Upper lobe of right lung (tissue), 1 donor: ENCODE results near the gene B3GNT2. TPM values are rescaled to one million over a fixed set of nuclear protein-coding genes. Genes with fewer than 3 reads are reported as not detected.
"Not testable (repeated sequence)": the region's sequence is repeated elsewhere in the genome, so short reads cannot be mapped to it uniquely, and the experiment has no call there.

Source experiments
- ATAC-seq: fragments of 200-7000 bp; cut with Tn5 transposase; one replicate; pipeline ENCODE4 v1.9.1; 2020; ENCODE audit warnings: mild to moderate bottlenecking, moderate library complexity
- DNase-seq: peaks from one replicate; pipeline ENCODE4 v3.0.0-alpha.2; 2020
- H3K27ac ChIP-seq: fragments of 200-600 bp; one replicate; pipeline ENCODE4 v1.8.0; 2022
- H3K27me3 ChIP-seq: fragments of 200-600 bp; one replicate; pipeline ENCODE4 v1.8.0; 2022; ENCODE audit warnings: mild to moderate bottlenecking
- H3K36me3 ChIP-seq: fragments of 200-600 bp; one replicate; pipeline ENCODE4 v1.8.0; 2022
- H3K4me1 ChIP-seq: fragments of 200-600 bp; one replicate; pipeline ENCODE4 v1.8.0; 2022
- H3K4me3 ChIP-seq: fragments of 200-600 bp; one replicate; pipeline ENCODE4 v1.8.0; 2022; ENCODE audit warnings: mild to moderate bottlenecking
- H3K9me3 ChIP-seq: fragments of 200-600 bp; one replicate; pipeline ENCODE4 v1.8.0; 2022
- intact Hi-C: fragments of 100-400 bp; cut with DNase I; formaldehyde crosslinking; loops from one replicate; pipeline ENCODE4 v1.11.0; 2022
- microRNA-seq: library from miRNA; unstranded; fragments of <30 nt; microRNA quantifications from one replicate; pipeline ENCODE4 v1.2.0, GENCODE V29; 2020; ENCODE audit warnings: borderline microRNAs expressed
- total RNA-seq: library from RNA; stranded (reverse); fragmentation: NEBNext Ultra II Directional; extraction: Animal tissue kit (Norgen Biotek cat#: 25700); gene quantifications from one replicate; pipeline ENCODE4 v1.2.1, GENCODE V29; 2021
- TF ChIP-seq, protein P1 (sequence below): fragments of 200-600 bp; IDR thresholded peaks from one replicate; pipeline ENCODE4 v1.8.0; 2022; ENCODE audit warnings: antibody characterized with exemption
- donor health status: DM: no; HTN: yes; CAD: no; lungs with severe emphysema.

B3GNT2 gene
- total RNA-seq, 1 donor from 2014 or later = 38.6 TPM

- Histone ChIP-seq H3K4me1 (peaks cover 5% of the 10 kb centered on the region), H3K4me3 (no peak overlapping the region), H3K27me3 (no peaks in the 10 kb centered on the region), H3K9me3 (no peaks in the 10 kb centered on the region), H3K27ac (no peak overlapping the region), H3K36me3 (no peaks in the 10 kb centered on the region)
- TF ChIP-seq, protein P1, sequence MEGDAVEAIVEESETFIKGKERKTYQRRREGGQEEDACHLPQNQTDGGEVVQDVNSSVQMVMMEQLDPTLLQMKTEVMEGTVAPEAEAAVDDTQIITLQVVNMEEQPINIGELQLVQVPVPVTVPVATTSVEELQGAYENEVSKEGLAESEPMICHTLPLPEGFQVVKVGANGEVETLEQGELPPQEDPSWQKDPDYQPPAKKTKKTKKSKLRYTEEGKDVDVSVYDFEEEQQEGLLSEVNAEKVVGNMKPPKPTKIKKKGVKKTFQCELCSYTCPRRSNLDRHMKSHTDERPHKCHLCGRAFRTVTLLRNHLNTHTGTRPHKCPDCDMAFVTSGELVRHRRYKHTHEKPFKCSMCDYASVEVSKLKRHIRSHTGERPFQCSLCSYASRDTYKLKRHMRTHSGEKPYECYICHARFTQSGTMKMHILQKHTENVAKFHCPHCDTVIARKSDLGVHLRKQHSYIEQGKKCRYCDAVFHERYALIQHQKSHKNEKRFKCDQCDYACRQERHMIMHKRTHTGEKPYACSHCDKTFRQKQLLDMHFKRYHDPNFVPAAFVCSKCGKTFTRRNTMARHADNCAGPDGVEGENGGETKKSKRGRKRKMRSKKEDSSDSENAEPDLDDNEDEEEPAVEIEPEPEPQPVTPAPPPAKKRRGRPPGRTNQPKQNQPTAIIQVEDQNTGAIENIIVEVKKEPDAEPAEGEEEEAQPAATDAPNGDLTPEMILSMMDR = no peak
- DNase-seq (no peak), ATAC-seq (no peak)
- intact Hi-C loops = no loop called here
Measured at GRCh38 chr2:62266433-62267038, 70.6 kb downstream of the B3GNT2 start.

GRCh38 chr2:62267696-62268095, 71.8 kb downstream of the B3GNT2 start:
- ATAC-seq = no peak
- Histone ChIP-seq H3K27ac (no peak overlapping the region), H3K4me1 (peaks cover 5% of the 10 kb centered on the region), H3K4me3 (no peak overlapping the region), H3K9me3 (no peaks in the 10 kb centered on the region), H3K36me3 (no peaks in the 10 kb centered on the region), H3K27me3 (no peaks in the 10 kb centered on the region)
- intact Hi-C loops = no loop called here
- TF ChIP-seq, protein P1 = no peak
- no peak for DNase-seq

- H3K4me3 ChIP-seq, DNase-seq, ATAC-seq, H3K27me3 ChIP-seq, H3K36me3 ChIP-seq, H3K27ac ChIP-seq, H3K9me3 ChIP-seq, intact Hi-C loops, H3K4me1 ChIP-seq: not testable (repeated sequence)
Measured at GRCh38 chr2:62268681-62269188, 72.8 kb downstream of the B3GNT2 start.

- DNase-seq (no peak), ATAC-seq (no peak)
- intact Hi-C loops = no loop called here
- no peaks in the 10 kb centered on the region for H3K9me3 ChIP-seq
- peaks cover 5% of the 10 kb centered on the region for H3K4me1 ChIP-seq
- no peak overlapping the region for H3K4me3 ChIP-seq
- TF ChIP-seq, protein P1 = no peak
- H3K36me3 ChIP-seq = no peaks in the 10 kb centered on the region
- no peaks in the 10 kb centered on the region for H3K27me3 ChIP-seq
- no peak overlapping the region for H3K27ac ChIP-seq
Measured at GRCh38 chr2:62270728-62271127, 74.8 kb downstream of the B3GNT2 start.

Small RNA genes within 50 kb of the gene (microRNA-seq; reads per million reads assigned to microRNA genes)
- not detected for gene MIR5192
